ENCODE results near the gene MDM4.

Gene MDM4

DNA sequence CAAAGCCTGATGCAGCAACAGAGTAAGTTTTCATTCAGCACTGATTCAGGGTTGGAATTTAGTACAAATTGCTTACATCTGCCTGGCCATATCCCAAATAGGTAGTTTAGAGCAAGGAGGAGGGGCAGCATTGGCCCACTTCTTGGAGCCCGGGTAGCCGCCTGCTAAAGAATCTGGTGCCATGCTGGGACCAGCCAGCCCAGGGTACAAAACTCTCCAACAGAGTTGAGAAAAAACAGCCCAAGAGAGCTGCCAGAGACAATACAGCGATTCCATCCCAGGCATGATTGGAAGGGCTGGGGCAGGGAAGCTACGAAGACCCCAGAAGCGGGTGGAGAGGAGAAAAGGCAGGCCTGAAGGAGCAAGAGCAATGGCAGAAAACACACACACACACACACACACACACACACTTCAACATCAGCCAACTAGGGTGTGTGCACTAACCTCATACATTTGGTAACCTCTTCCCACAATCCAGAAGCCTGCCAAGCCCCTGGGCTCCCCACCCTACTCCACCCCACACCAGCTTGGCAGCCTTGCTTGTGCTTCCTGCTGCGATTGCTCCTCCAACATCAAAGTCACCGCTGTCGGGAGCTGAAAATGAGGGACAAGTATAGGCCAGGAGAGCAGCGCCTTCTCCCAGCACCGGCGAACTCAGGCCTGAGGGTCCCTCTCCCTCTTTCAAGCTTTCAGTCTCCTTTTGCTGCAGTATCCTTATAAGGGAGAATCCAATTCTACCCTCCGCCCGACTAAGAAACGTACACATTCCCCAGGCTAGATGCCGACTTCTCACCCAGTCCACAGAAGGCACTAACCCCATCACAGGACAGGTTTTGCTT lies 22.8 kb upstream of the MDM4 start:
- peak overlapping the region; percentile 93 for H3K4me3 ChIP-seq (ENCODE audit: low read depth, low read length)
- no peak for TF ChIP-seq CTCF (IDR thresholded peaks at IDR 0.05; ENCODE audit: low read depth, low read length, missing control alignments)
- no peak for DNase-seq (ENCODE audit: low read depth)

DNA sequence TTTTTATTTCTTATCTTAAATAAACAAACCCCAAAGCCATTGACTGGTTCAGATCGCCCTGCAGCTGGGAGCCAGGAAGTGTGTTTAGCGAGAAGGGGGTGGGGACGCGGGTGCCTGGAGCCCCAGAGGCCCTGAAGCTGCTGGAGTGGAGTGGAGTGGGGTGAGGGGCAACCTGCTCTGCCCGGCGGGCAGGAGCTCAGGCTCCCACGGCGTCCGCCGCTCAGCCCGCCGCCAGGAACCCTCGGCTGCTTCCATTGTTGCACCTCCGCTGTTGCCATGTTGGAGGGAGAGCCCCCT lies 22.3 kb upstream of the MDM4 start:
- H3K4me3 ChIP-seq (ENCODE audit: low read depth, low read length), result peak overlapping the region; percentile 93
- no peak for DNase-seq (ENCODE audit: low read depth)
- TF ChIP-seq CTCF (IDR thresholded peaks at IDR 0.05; ENCODE audit: low read depth, low read length, missing control alignments), result no peak

- TF ChIP-seq CTCF (IDR thresholded peaks at IDR 0.05; ENCODE audit: low read depth, low read length, missing control alignments), result peak; percentile 55
- H3K4me3 ChIP-seq (ENCODE audit: low read depth, low read length), result peak within 1 kb of the TSS; percentile 93
- no peak for DNase-seq (ENCODE audit: low read depth)
These were observed 21.7 kb upstream of the MDM4 start, which contains the start of gene PIK3C2B for GRCh38 chr1:204494281-204495077. PIK3C2B (minus strand) TSS chr1:204494805; CDS start chr1:204469802, 25,003 bp downstream.

GRCh38 chr1:204495078-204495753 lies 21.0 kb upstream of the MDM4 start:
- no peak for TF ChIP-seq CTCF (IDR thresholded peaks at IDR 0.05; ENCODE audit: low read depth, low read length, missing control alignments)
- DNase-seq (ENCODE audit: low read depth), result no peak
- peak overlapping the region; percentile 93 for H3K4me3 ChIP-seq (ENCODE audit: low read depth, low read length)

DNA sequence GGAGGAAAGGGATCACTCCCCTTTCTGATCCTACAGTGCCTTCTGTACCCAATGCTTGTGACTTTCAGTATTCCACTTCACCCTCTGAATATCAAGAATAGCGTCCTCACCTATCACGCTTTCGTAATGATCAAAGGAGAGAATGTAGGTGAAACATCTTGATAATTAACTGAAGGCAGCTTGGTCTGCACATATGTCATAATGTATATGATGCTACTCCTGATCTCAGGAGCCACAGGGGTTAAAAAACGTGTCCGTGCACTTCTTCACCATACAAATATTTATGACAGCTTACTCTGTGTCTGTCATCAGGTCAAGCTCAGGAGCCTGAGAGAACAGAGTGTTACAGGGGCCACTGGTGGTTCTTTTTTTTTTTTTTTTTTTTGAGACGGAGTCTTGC lies 20.4 kb upstream of the MDM4 start:
- no peak for DNase-seq (ENCODE audit: low read depth)
- H3K4me3 ChIP-seq (ENCODE audit: low read depth, low read length), result peak overlapping the region; percentile 93; the same call in 1 of the 2 replicates
- TF ChIP-seq CTCF (IDR thresholded peaks at IDR 0.05; ENCODE audit: low read depth, low read length, missing control alignments), result no peak

- no peak overlapping the region for H3K4me3 ChIP-seq (ENCODE audit: low read depth, low read length)
- no peak for DNase-seq (ENCODE audit: low read depth)
- no peak for TF ChIP-seq CTCF (IDR thresholded peaks at IDR 0.05; ENCODE audit: low read depth, low read length, missing control alignments)
These were observed 17.2 kb upstream of the MDM4 start for GRCh38 chr1:204498981-204499380.

All from GM12864 (cell line).